ENCODE measurements around the gene EVX2. TPM values are rescaled to one million over a fixed set of nuclear protein-coding genes. Genes with fewer than 3 reads are reported as not detected.

Gene EVX2
- total RNA-seq, 4 donors from 2014 or later = not detected

GRCh38 chr2:176079285-176079830, 4.4 kb downstream of the EVX2 start:
- Histone ChIP-seq H3K36me3 (no peaks in the 10 kb centered on the region), H3K27me3 (peaks cover 83% of the 10 kb centered on the region), H3K9me3 (no peaks in the 10 kb centered on the region), H3K27ac (no peak overlapping the region), H3K4me1 (peaks cover 5 to 19% of the 10 kb centered on the region in 2 donors), H3K4me3 (replicated peaks in 1 of 3) (no peak overlapping the region)
- WGBS, 2 donors = 5 to 8% methylated on average over 30 of the region's 30 CpGs
- TF ChIP-seq POLR2A (IDR thresholded peaks at IDR 0.05) = no peak
- no peak for TF ChIP-seq CTCF (IDR thresholded peaks at IDR 0.05)
- intact Hi-C loops (cut with DNase I) = no loop called here
- DNase-seq = no peak

- H3K4me1 ChIP-seq = peaks cover 5 to 19% of the 10 kb centered on the region in 2 donors
- DNase-seq = no peak
- no peak overlapping the region for H3K4me3 ChIP-seq (replicated peaks in 1 of 3)
- no peak for TF ChIP-seq POLR2A (IDR thresholded peaks at IDR 0.05)
- TF ChIP-seq CTCF (IDR thresholded peaks at IDR 0.05) = no peak
- 9% methylated on average over 25 of the region's 25 CpGs for WGBS, 2 donors
- H3K36me3 ChIP-seq = no peaks in the 10 kb centered on the region
- H3K9me3 ChIP-seq = no peaks in the 10 kb centered on the region
- H3K27ac ChIP-seq = no peak overlapping the region
- intact Hi-C loops (cut with DNase I) = no loop called here
- H3K27me3 ChIP-seq = peaks cover 84% of the 10 kb centered on the region
Observed at GRCh38 chr2:176078541-176079284, 5.0 kb downstream of the EVX2 start.

- WGBS, 2 donors = 10 to 14% methylated on average over 2 of the region's 2 CpGs
- H3K4me3 ChIP-seq (replicated peaks in 1 of 3) = no peak overlapping the region
- H3K9me3 ChIP-seq = no peaks in the 10 kb centered on the region
- H3K36me3 ChIP-seq = no peaks in the 10 kb centered on the region
- no peak for DNase-seq
- peaks cover 0 to 13% of the 10 kb centered on the region in 2 donors for H3K4me1 ChIP-seq
- TF ChIP-seq CTCF (IDR thresholded peaks at IDR 0.05) (no peak), POLR2A (IDR thresholded peaks at IDR 0.05) (no peak)
- intact Hi-C loops (cut with DNase I) = no loop called here
- peaks cover 85% of the 10 kb centered on the region for H3K27me3 ChIP-seq
- no peak overlapping the region for H3K27ac ChIP-seq
Observed at GRCh38 chr2:176076796-176077195, 7.0 kb downstream of the EVX2 start.

GRCh38 chr2:176076063-176076462, 7.7 kb downstream of the EVX2 start:
- no peak for TF ChIP-seq POLR2A (IDR thresholded peaks at IDR 0.05)
- no peak for TF ChIP-seq CTCF (IDR thresholded peaks at IDR 0.05)
- Histone ChIP-seq H3K27ac (no peak overlapping the region), H3K9me3 (no peaks in the 10 kb centered on the region), H3K27me3 (peaks cover 86% of the 10 kb centered on the region), H3K36me3 (no peaks in the 10 kb centered on the region), H3K4me3 (replicated peaks in 1 of 3) (no peak overlapping the region), H3K4me1 (peaks cover 0 to 13% of the 10 kb centered on the region in 2 donors)
- no peak for DNase-seq
- intact Hi-C loops (cut with DNase I) = no loop called here
- WGBS, 2 donors = 15 to 26% methylated on average over 7 of the region's 7 CpGs

- no peak for TF ChIP-seq POLR2A (IDR thresholded peaks at IDR 0.05)
- TF ChIP-seq CTCF (IDR thresholded peaks at IDR 0.05) = no peak
- no peak overlapping the region for H3K27ac ChIP-seq
- peaks cover 86% of the 10 kb centered on the region for H3K27me3 ChIP-seq
- WGBS, 2 donors = 10 to 11% methylated on average over 15 of the region's 15 CpGs
- no peaks in the 10 kb centered on the region for H3K9me3 ChIP-seq
- H3K4me1 ChIP-seq = peaks cover 0 to 11% of the 10 kb centered on the region in 2 donors
- H3K36me3 ChIP-seq = no peaks in the 10 kb centered on the region
- DNase-seq = no peak
- intact Hi-C loops (cut with DNase I) = no loop called here
- H3K4me3 ChIP-seq (replicated peaks in 1 of 3) = no peak overlapping the region
Observed at GRCh38 chr2:176075481-176075880, 8.3 kb downstream of the EVX2 start.

All from thyroid gland (tissue), 4 donors.